GM19455 (cell line): ENCODE measurements around the gene MYCBP.
A peak's percentile ranks its signal among the peaks of the same experiment; 100 is the strongest.
"Not testable (repeated sequence)": the region's sequence is repeated elsewhere in the genome, so short reads cannot be mapped to it uniquely, and the experiment has no call there.

Experiments
- ATAC-seq: cut with Tn5 transposase; IDR thresholded peaks from one replicate; pipeline ENCODE4 v1.9.1; 2021; ENCODE audit not compliant: unreplicated experiment

The MYCBP gene, protein sequence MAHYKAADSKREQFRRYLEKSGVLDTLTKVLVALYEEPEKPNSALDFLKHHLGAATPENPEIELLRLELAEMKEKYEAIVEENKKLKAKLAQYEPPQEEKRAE

DNA sequence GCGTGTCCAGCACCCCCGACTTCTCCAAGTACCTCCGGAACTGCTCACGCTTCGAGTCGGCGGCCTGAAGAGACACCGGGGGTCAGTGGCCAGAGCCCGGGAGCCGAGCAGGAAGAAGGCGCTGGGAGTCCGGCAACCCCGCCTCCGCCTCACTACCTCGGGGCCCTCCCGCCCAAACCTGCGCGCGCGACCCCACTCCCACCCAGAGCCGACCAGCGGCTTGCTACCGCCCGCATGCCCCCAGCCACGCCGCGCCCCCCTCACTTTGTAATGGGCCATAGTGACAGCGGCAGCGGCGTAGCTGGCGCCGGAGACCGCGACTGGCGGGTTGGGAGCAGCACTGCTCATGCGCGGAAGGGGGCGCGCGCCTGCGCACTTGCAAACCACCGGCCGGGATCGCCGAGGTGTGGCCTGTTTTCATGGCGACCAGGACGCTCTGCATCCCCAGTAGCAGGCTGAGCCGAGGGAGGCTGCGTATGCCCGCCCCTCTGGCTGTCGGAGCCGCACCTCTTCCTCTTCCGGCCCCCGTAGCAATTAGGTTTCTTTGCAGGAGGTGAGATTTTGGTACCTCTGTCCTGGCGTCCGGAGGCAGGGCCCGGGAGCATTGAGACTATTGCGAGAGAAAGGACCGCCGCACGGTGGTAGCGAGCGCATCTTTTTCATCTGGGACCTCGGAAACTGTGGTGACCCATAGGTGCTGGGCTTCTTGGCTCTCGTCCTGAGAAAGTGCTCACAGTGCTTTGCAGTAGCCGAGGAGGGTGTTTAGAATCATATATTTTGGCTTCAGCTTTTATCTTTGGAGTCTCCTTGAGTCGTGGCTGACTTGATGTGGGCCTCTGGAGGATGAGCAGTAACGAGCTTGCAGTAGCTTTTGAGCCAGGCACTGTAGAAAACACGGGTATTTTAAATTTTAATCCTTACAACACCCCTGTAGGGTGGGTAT is at the start of gene MYCBP:
TSS of gene MYCBP (minus strand) at position 322 of the 943 bp plus-strand sequence. CDS start at position 279, 43 bp downstream.
- peak; percentile 97 for ATAC-seq

DNA sequence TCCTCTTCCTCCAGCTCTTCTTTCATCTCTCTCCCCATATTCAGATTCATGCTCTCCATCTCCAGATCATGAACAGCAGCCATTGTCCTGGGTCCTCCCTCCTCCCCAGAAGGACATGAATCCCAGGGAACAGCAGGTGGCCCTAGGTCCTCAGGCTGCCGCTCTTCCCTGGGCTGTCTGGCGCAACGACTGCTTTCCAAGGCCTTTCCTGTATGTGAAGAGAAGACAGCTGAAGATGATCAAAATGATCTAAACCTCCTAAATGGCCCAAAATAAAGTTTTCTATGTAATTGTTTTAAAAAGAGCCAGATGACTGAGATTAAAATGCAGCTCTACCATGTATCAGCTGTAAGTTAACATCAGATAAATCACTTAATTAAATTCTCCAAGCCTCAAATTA is 46.0 kb upstream of the MYCBP start:
- no peak for ATAC-seq

DNA sequence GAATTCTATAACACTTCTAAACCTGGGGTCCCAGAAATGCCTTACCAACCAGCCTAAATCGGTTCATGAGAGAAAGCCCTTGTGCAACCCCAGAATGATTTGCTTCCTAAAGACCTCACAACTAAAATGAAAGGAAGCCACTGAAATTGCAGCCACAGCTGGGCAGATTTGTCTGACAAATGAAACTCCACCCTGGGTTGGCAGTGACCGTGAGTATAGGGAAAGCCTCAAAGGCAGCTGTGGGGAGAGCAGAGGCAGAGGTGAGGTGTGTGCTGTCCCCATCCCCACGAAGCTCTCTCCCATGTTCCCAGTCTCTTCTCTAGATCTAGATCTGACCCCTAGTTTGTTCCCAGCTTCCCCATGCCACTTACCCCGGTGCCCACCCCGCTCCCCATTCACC is 45.4 kb upstream of the MYCBP start:
- ATAC-seq = no peak

DNA sequence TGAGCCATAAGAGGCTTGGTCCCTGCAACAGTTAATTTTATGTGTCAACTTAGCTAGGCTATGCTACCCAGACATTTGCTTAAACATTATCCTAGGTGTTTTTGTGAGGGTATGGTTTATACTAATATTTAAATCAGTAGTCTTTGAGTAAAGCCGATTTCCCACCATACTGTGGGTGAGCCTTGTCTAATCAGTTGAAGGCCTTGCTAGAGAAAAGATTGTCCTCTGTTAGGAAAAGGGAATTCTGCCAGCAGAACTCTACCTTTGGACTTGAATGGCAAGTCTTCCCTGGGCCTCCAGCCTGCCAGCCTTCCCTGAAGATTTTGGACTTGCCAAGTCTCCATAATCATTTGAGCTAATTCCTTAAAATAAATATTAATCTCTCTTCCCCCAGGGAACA is 44.6 kb upstream of the MYCBP start:
- no peak for ATAC-seq

DNA sequence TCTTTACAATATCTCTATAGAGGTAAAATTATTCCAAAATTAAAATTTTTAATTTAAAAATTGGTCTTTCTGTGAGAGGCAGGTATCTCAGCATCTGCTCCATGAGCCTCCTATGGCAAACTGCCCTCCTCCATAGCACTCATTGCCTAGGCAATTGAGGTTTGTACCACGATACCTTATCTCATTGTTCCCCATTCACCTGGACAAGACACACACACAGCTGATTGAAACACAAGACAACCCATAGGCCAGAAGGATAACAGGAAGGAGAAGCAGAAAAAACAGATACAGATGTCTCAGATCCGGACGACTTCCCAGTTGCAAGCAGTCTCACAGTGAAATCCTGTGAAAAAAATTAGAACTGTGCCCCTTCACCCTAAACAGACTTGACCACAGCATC is 44.2 kb upstream of the MYCBP start:
- no peak for ATAC-seq

DNA sequence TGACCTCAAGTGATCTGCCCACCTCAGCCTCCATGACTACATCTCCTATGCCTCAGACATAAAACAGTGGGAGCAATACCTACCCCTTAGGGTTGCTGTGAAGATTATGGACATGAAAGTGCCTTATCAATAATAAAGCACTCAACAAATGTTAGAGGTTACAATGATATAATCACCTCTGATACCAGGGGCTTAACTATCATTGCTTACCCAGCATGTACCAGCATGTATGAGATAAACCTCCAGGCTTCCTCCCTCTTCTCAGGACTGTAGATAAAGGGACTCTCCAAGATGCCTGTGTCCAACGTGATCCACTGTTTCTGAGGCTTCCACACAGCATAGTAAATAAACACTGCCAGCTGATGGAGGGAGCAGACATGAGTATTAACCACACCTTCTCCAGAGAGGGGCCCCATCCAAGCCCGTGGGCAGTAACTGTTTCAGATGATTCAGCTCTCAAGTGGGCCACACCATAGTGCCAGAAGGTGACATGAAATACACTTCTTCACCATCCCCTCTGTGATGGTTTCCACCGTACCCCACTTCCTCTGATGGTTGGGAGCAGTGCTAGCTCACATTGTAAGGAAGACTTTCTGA is 42.3 kb upstream of the MYCBP start:
- no peak for ATAC-seq

DNA sequence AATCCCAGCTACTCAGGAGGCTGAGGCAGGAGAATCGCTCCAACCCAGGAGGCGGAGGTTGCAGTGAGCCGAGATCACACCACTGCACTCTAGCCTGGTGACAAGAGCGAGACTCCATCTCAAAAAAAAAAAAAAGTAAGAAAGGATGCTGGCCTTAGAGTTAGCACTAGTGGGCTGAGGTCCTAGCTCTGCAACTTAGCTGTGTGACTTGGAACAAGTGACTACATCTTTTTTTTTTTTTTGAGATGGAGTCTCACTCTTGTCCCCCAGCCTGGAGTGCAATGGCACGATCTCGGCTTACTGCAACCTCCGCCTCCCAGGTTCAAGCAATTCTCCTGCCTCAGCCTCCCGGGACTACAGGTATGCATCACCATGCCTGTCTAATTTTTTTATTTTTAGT is 41.8 kb upstream of the MYCBP start:
- ATAC-seq = not testable (repeated sequence)

DNA sequence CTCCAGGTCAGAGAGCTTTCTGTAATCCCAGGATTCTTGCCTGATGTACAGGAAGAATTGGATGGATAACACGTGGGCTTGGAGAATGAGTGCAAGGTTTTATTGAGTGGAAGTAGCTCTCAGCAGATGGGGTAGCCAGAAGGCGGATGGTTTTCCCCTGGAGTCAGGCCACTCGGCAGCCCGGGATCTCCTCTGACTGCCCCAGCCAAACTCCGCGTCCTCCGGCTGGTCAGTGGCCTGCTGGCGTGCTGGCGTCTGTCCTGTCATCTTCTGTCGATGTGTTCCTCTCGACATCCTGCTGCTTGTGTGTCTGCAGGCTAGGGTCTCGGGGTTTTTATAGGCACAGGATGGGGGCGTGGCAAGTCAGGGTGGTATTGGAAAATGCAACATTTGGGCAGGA is 35.7 kb upstream of the MYCBP start:
- ATAC-seq = no peak

DNA sequence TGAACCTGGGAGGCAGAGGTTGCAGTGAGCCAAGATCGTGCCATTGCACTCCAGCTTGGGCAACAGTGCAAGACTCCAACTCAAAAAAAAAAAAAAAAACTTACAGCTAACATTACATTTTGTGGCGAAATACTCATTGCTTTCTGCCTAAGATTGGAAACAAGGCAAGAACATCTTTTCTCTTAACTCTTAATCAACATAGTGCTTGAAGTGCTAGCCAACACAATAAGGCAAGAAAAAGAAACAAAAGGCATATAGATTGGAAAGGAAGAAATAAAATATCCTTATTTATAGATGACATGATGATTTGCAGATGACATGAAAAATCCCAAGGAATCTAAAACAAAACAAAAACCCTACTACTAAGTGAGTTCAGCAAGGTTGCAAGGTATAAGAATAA is 32.8 kb upstream of the MYCBP start:
- no peak for ATAC-seq

DNA sequence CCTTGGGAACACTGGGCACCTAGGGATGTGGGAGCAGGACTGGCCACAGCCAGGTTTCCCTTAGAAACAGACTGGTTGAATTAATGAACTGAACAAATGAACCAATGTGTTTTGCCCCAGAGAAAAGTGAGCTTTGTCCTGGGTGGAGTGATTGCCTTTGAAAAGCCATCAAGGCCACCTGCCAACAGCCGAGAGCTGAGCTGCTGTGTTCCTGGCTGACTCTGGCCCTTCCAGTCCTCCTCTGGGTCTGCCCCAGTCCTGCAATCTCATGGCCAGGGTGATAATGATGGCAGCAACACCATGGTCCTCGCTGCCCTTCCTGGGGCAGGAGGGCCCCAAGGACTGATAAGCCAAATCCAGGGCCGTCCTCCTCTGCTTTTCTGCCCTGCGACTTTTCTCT is 26.4 kb upstream of the MYCBP start:
- no peak for ATAC-seq

DNA sequence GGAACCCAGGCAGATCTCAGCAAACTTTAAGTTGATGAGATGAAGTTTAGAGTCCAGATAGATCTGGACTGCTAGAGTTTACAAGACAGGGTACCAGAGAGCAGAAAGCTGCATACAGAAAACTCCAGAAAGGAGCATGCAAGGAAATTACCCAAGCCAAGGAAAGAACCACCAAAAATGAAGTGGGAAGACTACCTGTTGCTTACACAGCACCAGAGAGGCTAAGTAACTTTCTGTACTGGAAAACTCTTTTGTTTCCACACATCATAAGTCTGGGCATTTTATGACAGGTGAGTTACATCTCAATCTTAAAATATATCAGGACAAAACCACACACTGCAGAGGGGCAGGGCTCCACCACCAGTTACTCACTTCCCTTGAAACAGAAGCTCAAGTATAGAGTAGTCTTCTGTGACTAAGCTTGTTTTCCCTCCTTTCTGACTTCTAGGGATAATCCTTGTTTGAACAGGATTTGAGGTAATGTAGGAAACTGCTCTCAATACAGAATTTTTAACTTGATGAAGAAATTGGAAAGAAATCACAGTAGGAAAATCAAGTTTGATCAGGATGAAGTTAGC is 25.6 kb upstream of the MYCBP start:
- no peak for ATAC-seq

DNA sequence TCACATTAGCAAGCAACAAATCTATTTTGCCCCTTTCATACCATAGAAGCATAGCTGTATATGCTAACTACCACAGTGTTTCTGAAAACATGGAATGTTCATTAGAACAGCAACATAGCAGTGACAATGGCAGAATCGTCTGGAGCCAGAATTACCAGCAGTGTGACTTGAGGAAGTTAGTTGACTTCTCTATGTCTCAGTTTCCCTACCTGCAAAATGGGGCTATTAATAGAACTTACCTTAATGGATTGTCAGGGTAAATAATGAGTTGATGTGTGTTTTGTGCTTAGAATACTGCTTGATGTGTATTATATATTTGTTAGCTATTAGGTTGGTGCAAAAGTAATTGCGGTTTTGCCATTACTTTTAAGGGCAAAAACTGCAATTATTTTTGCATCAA is 23.0 kb upstream of the MYCBP start:
- no peak for ATAC-seq

DNA sequence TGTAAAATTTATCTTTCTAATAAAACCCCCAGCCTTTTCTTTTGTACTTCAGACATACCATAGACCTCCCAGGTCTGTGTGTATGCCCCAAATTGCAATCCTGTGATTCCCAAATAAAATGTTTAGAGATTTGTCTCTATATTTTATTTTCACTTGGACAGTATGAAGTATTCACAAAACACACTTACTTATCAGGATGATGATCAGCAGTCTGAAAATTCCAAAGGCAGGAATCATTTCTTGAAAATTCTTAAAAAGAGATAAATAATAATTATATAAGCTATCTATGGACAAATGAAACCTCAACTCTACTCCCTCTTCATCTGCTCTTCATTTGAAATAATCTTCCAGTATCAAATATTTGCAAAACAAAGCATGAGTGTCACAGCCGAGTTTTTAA is 19.8 kb upstream of the MYCBP start:
- ATAC-seq = no peak

DNA sequence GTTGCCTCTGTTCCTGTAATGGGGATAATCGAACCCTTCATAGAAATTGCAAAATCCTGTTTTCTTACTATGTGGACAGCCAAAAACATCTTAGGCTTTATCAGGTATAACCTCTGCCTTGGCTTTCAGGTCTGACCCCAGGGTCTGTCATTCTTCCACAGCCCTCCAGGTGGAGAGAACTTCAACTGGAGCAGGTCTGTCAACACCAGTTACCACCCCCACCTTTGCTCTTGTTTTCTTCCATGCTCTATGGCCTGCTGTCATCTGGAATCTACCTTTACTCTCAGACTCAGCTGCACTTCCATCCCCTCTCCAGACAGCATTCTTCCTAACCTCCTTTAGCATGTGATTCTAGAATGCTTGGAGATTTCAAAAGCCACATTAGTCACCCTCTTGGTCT is 18.6 kb upstream of the MYCBP start:
- ATAC-seq = no peak

DNA sequence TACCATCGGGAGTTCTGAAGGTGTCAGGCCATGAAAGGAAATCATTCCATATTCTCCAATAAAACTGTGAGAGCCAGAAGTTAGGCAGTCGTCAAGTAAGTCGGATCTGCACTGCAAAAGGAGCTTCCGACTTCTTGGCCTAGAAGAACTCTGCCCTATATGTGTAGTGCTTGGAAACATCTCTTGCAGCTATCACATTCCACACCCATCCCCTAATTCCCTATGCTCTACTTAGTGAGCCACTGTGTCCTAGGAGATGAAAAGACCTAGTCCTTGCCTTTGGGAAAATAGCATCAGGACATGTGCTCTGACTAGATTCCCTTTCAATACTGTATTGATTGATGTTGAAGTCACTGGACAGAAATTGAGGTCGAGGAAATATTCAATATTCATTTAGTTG is 16.4 kb upstream of the MYCBP start:
- no peak for ATAC-seq

DNA sequence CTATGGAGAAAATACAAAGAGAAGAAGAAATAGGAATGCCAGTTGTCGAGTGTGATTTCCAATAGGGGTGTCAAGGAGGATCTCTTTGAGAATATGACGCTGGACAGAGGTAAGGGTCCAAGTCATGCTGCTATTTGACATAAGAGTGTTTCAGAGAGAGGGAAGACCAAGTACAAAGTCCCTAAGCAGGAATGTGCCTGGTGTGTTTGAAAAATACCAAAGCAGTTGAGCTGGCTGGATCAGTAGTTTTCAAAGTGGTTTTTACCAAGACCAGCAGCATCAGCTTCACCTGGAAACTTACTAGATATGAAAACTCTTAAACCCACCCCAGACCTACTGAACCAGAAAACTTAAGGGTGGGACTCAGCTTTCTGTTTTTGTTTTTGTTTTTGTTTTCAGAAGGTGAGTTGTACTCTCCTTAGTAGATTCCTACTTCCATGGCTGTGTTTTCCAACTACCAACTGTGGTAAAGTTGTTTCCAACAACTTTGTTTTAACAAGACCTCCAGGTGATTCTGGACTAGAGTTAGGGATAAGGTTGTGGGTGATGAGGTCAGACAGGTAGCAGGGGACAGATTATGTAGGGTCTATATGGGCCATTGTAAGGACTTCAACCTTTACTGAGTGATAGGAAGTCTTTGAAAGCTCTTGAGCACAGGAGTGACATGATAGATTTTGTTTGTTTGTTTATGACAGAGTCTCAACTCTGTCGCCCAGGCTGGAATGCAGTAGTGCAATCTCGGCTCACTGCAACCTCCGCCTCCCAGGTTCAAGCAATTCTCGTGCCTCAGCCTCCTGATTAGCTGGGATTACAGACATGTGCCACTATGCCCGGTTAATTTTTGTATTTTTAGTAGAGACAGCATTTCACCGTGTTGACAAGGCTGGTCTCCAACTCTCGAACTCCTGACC is 15.5 kb upstream of the MYCBP start:
- no peak for ATAC-seq

DNA sequence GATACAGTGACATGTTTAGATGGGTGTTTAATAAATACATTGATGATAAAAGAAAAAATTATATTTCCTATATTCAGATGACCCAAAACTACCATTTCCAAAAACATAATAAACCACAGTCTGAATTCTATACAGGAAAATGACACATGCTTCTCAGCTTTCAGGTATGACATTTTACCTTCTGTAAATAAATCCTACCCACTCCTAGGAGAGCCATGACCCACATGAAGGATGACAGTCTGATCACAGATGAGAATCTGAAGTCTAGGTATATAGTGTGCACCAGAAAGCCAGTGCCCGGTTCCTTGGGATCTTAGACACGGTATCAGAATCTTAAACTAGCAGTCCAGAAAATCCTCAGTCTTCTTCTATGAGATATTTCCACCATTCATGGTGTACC is 11.9 kb upstream of the MYCBP start:
- ATAC-seq = no peak

DNA sequence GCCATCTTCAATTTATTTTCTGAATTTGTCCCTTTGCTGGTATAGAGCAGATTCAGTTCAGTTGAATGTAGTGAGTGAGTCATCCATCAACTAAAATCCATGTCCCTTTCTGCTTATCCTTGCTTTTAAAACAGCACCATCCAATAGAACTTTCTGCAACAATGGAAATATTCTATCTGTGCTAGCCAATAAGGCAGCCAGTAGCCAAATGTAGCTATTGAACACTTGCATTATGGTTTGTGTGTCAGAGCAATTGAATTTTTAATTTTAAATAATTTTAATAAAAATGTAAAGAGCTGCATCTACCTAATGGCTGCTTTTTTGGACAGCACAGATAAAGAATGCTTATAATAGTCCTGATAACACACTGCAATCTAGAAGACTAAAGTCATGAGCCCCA is 8.3 kb upstream of the MYCBP start, which contains the start of gene GJA9:
TSS of gene GJA9 (minus strand) at position 101 of the 400 bp plus-strand sequence. CDS start 5,489 bp downstream, outside the sequence.
- ATAC-seq = no peak

DNA sequence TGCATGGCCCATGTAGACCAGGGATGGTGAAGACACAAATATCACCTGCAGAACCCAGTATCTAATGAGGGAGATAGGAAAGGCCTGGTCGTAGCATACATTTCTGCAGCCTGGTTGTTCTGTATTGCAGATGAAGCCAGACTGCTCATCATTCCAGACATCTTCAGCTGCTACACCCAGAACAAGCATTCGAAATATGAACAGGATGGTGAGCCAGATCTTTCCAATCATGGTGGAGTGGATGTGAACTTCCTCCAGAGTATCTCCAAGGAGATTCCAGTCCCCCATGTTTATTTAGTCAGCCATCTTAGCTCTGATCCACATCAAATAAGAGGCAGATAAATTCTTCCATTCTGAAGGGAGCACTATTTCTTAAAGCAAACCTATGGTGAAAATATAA is 2.7 kb upstream of the MYCBP start:
- ATAC-seq = no peak

DNA sequence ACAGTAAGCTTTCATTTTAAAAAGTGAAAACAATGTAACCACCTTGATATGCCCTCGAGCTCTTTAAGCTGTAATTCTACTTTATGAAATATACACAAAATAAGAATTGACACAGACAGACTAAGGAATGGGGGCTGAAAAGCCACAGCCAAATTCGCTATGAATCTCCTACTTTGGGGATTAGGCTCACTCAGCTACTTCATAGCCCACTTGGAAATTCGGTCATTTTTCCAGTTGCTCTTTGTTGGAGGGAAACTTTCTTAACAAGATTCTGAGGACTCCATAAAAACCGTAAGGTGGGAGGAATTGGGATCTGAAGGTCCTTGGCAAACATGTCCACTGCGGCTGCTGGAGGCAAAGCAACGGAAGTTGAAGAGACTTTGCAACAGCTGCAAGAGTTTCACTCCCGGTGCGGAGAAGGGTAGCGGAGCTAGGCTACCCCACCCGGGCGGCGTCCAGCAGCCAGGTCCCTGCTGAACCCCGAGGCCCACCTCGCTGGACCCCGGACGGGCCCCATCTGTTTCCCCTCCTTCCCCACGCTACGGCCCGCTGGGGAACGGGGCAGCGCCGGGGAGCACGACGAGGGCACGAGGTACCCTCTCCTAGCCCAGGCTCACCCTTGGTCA is 634 bp downstream of the MYCBP start:
- peak; percentile 21 for ATAC-seq
